Femur (tissue), 1 donor: ENCODE results near the gene EXT2.

Source experiments
- DNase-seq: peaks from one replicate; pipeline ENCODE4 v3.0.0-alpha.2; 2017

The EXT2 gene

DNA sequence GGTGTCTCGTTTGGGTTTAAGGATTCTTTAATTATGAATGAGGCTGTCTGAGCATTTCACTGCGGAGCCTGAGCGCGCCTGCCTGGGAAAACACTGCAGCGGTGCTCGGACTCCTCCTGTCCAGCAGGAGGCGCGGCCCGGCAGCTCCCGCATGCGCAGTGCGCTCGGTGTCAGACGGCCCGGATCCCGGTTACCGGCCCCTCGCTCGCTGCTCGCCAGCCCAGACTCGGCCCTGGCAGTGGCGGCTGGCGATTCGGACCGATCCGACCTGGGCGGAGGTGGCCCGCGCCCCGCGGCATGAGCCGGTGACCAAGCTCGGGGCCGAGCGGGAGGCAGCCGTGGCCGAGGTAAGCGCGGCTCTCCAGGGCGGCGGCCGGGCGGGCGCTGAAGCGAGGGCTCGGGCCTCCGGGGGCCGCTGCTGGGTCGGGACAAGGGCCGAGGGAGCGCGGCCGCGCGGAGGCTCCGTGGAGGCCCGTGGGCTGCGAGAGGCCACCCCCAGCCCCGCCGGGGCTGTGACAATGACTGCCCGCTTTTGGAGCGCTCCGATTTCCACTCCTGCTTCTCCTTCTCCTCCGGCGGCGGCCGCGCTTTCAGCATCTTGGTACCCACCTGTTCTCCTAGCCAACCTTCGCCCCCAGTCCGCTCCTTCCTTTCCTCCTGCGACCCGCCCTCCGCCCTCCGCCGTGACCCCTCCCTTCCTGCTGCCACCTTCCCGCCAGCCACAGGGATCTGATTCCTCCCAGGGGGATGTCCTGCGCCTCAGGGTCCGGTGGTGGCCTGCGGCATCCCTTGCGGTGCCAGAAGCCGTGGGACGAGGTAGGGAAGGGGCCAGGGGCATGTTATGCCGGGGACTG, at the start of gene EXT2:
EXT2 (plus strand) TSS at position 173 of the 854 bp plus-strand sequence. CDS start 12,035 bp downstream, outside the sequence.
- peak; percentile 93 for DNase-seq

DNA sequence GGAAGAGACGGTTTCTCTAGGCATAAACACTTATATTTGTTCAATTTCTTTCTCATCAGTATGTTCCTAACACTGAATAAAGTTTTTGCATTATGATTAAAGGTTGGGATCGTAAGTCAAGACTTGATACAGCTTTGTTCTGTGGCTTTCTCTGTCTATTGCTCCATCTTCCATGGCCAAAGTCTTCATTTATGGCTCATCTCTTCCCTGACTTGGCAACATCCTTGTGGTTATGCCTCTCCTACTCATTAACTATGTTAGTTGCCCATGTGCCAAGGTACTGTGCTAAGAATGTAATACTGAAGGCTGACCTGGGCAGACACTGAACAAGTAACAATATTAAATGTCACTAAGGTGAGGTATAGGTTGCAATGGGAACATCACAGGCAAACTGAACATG, 49.3 kb upstream of the EXT2 start:
- DNase-seq, result no peak

DNA sequence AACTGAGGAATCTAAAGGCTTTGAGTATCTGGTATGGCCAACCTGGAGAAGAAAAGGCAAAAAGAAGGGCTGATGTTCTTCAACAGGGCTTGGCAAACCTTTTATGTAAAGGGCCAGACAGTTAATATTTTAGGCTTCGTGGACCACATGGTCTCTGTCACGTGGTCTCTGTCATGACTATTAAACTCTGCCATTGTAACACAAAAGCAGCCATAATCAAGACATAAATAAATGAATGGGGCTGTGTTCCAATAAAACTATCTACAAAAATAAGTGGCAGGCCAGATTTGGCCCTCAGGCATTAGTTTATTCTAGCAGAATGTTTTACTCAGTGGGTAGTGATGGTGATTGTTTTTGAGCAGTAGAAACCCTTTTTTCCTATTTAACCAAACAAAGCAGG, 48.2 kb upstream of the EXT2 start:
- no peak for DNase-seq

DNA sequence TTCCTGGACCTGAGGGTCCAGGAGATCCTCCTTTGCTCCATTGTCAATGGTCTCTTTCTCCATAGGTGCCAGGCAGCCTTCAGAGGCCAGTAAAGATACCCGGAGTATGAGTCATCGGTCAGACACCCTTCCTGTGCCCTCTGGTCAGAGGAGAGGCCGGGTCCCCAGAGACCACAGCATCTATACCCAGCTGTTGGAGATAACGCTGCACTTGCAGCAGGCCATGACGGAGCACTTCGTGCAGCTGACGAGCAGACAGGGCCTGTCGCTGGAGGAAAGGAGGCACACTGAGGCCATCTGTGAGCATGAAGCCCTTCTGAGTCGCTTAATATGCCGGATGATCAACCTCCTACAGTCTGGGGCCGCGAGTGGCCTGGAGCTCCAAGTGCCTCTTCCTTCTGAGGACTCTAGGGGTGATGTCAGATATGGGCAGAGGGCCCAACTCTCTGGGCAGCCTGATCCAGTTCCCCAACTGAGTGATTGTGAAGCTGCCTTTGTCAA, 47.5 kb upstream of the EXT2 start, which contains the start of gene ACCSL:
ACCSL (plus strand) TSS at position 51 of the 501 bp plus-strand sequence; CDS start at position 107, 56 bp downstream.
- DNase-seq, result no peak

DNA sequence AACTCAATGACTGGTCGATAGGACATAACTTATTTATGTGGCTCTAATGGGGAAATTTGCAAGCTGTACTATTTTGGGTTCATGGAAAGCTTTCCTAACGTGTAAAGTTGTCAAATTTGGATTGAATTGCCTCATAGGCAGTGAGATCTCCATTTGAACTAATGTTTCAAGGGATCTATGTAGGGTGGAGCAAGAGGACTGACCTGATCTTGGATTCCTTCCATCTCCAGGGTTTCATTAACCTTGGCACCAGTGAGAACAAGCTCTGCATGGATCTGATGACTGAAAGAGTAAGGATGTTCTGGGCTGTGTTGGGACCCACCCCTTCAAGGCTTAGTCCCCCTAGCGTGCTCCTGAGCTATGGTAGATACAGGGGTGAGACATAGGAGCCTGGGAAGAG, 45.6 kb upstream of the EXT2 start:
- DNase-seq, result no peak

DNA sequence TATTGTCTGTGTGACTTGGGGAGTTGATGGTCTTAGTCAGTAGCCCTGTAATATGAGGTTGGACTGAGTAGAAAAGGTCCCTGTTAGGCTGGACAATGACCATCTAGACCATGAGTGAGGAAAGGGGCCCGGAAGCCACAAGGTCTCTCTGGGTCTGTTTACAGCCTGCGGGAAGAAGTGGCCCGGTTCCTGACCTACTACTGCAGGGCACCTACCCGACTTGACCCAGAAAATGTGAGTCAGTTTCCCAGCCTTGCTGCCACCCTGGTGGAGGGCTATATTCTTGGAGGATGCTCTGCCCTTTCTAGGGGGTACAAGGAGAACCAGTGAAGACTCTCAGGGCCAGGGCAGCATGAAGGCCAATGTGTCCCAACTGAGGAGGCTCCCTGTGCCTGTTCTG, 44.3 kb upstream of the EXT2 start:
- DNase-seq, result no peak

DNA sequence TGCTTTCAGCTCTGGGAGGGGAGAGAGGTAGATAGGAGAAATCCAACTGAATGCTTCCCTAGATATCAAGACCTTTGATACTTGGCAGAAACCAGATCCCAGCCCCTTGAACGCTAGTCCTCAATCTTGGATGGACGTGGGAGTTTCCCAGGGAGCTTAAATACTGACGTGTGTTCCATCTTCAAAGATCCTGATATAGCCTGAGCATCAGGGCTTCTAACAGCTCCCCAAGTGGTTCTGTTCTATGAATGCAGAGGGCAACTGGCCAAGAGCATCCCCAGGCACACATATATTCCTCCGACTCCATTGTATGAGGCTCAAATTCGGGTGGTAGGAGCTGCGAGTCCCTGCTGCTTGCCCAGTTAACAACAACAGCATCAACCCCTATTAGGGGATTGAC, 38.1 kb upstream of the EXT2 start:
- DNase-seq, result no peak

DNA sequence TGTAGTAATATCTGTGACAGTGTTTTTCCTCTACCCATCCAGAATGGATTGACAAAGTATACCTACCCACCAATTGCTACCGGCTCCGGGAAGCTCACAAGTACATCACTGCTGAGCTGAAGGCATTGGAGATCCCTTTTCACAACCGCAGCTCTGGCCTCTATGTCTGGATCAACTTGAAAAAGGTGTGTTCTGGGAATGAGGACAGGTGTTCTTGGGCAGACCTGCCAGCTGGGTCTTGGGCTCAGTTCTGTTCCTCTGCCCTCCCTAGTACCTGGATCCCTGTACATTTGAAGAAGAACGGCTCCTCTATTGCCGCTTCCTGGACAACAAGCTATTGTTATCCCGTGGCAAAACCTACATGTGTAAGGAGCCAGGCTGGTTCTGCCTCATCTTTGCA, 37.2 kb upstream of the EXT2 start:
- DNase-seq, result no peak

DNA sequence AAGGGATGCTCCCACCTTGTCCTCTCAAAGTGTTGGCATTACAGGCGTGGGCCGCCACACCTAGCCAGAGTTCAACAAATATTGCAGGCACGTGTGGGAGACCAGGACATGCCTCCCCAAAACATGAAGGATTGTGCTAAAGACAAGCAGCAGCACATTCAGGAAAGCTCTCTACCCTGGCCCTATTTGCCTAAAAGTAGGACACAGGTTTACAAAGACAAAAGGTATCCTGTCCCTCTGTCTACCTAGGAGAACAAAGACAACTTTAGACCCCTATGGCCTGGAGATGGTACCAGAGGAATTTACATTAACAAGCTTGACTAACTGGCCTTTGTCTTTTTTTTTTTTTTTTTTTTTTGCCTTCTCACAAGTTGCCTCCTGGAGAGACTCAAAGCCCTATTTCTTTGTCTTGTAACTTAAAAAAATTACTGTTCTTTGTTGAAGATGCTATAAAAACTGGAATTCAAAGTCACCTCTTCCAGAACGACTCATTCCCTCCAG, 30.3 kb upstream of the EXT2 start:
- DNase-seq, result no peak

DNA sequence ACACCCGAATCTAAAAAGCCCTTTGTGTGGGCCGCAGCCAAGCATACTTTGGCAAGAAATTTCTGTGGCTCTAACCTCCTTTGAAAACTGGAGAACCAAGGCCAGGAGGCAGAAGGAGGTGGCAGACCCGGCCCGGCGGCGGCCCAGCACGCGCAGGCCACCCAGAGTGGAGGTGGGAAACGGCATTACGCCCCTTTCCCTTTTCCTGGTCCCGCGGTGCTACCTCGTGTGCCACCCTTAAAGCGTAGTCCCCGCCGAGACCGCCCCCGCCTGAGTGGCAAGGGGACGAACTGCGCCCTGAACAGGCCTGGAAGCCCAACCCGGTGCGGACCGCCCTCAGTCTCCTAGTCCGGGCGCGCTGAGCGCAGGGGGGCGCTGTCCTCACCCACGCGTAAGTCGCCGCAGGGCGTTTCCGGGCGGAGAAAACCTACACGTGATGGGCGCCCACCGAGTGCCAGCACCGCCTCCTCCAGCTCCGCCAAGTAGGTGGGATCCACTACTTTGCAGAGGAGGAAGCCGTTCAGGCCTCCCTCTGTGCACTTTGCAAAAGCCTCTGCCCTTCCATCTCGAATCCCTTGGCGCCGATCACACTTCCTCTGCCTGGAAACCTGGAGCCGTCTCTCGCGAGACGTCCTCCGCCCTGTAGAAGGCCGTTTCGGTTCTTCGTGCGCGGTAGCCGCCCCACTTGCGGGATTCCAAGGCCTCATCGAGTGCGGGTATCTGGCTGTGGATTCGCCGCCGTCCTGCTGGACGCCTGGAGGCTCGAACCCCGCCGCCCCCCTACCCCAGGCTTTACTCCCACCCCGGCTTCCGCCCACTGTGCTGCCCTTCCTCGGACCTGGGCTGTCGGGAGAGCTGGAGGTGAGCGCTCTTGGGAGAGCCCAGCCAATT, 29.4 kb upstream of the EXT2 start, which contains the start of gene ACCS:
ACCS (plus strand) TSS at position 430 of the 891 bp plus-strand sequence. CDS start 1,358 bp downstream, outside the sequence.
- peak; percentile 98 for DNase-seq

DNA sequence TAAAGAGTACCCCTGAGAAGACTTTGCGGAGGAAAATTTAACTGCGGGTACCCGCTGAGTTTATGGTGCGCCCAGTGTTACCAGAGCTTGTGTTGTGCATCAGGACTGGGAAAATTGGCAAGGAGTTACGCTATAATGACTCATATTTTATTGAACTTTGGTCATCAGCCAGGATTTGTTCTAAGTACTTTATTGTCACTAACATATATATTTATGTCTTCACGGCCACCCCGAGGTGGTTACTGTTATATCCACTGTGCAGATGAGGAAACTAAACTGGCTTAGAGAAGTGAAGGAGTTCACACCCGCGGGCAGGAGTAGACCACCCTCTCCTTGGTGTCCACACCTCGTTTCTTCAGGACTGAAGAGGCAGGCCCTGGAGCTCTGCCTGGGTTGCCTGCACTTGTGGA, 28.7 kb upstream of the EXT2 start:
- DNase-seq, result no peak

DNA sequence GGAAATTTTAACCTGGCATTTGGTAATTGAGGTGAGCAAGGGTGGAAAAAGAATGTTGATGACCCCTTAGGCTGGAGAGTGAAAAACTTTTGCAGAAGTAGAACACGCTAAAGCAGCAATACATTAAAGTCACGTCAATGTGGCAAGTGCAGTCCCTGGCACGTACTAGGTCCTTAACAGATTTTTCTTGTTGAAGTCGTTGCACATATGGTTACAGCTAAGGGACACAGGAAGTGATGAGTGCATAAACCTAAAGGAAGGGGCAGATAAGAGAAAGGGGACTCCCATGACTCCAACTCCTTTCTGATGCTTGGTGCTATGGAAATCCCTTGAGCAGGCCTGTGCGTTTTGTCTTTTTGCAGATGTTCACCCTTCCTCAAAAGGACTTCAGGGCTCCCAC, 28.2 kb upstream of the EXT2 start:
- DNase-seq, result no peak

DNA sequence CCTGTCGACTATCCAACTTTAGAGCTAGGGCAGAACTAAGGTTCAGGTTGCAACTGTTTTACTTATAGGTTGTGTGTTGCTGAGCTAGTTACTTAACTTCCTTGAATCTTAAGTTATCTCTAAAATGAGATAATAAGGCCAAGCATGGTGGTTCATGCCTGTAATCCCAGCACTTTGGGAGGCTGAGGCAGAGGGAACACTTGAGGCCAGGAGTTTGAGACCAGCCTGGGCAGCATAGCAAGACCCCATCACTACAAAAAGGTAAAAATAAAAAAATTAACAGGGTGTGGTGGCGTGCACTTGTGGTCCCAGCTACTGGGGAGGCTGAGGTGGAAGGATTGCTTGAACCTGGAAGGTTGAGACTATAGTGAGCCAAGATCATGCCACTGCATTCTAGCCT, 27.3 kb upstream of the EXT2 start:
- no peak for DNase-seq

DNA sequence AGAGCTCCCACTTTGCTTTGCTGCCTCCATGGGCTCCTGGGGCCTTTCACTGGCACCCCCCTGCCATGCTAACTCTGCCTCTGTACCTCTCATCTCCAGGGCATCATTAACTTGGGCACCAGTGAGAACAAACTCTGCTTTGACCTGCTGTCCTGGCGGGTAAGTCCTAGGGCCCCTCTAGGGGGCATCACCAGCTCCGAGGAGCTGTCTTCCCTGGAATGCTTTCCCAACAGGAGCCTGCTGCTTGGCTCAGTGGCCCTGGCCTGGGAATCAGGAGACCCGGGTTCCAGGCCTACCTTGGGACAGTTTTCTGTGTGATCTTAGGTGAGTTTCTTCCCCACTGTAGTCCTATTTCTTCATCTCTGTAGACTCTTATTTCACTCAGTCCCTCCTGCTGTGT, 24.3 kb upstream of the EXT2 start:
- no peak for DNase-seq

DNA sequence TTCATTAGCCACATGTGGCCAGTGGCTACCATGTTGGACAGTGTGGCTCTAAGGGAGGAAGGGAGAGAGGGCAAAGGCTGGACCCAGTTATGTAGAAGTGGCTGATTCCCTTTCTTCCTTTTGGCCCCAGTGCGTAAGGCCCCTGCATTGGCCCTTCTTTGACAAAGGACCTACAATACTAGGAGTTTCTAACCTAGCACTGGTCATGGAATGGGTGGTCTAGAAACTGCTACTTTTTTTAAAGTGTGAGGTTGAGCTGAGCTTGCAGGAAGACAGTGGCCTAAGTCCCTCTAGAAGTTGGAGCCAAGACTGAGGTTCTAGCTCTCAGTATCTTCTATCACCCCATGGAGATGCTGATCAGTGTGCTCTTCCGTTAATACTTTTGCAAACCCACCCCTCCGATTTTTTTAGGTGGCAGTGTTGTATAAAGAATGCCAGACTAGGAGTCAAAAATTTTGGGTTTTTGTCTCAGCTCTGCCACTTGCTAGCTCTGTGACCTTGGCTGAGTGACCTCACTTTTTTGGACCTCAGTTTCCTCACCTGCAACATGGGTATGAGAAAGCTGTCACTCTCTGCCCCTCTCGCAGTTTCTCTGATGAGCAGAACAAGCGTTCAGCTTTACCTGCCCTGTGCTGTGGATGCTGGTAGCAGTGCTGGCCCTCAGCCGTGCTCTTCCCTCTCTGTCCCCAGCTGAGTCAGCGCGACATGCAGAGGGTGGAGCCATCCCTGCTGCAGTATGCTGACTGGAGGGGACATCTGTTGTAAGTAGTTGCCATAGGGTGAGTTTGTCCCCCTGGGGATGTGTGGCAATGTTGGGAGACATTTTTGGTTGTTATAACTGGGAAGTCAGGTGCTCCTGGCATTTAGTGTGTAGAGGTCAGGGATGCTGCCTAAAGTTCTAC, 22.5 kb upstream of the EXT2 start:
- DNase-seq, result no peak

DNA sequence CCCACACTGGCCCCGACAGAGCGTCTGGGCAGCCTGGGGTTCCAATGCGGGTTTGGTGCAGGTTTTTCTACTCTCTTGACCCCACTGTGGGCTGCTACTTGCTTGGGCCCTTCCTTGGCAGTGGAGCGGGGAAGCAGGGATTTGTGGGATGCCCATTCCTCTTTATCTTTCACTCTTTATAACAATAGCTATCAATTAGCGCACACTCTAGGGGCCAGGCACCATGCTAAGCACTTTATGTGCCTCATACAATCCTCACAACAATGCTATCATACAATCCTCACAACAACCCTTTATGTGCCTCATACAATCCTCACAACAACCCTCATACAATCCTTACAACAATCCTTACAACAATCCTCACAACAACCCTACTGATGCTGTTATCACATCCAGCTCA, 16.7 kb upstream of the EXT2 start:
- DNase-seq, result no peak

DNA sequence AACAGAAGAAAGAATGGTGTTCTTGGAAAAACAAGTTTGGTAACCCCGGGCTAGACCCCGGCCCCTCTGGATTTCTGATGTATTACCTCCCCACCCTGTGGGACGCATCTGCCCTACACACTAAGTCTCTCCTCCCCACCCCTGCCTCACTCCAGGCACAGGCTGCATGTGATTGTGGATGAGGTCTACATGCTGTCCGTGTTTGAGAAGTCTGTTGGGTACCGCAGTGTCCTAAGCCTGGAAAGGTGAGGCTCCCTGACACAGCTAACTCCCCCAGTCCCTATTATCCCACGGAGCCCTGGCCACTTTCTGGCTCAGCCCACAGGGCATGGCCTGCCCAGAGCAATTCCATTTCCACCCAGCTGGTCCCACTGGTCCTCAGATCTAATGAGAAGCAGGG, 16.1 kb upstream of the EXT2 start:
- no peak for DNase-seq

DNA sequence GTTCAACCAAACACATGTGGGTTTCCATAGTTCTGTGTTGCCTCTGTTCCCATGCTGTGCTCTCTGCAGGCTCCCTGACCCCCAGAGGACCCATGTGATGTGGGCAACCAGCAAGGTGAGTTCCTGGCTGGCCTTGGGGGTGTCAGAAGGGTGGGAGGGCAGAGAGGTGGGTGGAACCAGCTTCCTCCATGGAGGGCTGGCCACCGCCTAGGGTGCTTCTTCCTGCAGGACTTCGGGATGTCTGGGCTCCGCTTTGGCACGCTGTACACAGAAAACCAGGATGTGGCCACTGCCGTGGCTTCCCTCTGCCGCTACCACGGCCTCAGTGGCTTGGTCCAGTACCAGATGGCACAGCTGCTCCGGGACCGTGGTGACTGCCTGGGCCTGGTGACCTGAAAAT, 14.5 kb upstream of the EXT2 start:
- no peak for DNase-seq

DNA sequence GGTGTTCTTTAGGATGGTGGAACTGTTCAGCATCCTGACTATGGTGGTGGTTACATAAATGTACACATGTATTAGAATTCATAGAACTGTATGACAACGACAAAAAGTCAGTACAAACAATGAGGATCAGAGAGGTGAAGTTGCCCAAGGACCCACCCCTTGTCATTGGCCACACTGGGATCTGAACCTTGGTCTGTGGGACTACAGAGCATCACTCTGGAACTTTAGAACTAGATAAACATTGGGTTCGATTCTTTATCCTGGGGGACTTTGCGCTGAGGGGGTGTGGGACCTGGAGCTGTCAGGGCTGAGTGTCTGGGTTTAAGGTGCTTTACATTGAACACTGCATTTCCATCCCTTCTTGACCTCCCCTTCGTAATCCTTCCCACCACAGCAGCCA, 12.8 kb upstream of the EXT2 start:
- DNase-seq, result no peak

DNA sequence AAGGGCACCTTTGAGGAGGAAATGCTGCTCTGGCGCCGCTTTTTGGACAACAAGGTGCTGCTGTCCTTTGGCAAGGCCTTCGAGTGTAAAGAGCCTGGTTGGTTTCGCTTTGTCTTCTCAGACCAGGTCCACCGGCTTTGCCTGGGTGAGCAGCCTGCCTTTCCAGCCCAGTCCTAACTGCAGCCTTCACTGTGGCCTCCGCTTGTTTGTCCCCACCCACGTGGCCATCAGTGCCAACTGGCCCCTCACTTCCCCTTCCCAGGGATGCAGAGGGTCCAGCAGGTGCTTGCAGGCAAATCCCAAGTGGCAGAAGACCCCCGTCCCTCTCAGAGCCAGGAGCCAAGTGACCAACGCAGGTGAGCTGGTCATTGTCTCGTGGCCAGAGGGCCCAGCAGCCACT, 12.0 kb upstream of the EXT2 start:
- no peak for DNase-seq

DNA sequence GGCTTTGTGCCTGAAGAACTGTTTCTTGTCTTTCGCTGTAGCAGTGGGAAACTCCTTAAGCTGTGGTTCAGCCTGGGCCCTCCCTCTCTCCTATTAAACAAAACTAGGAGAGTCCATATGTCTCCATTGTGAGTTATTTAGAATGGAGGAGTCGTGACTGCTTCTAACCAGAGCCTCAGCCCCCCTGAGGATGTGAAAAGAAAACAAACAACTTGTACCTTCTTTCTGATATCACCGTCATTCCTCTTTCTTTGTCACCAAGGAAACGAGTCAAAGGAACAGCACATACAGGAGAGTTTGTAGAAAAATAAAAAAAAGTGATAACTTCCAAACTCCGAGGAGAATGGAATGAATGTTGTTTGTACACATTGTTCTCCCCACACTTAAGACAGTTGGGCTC, 11.6 kb upstream of the EXT2 start:
- no peak for DNase-seq

DNA sequence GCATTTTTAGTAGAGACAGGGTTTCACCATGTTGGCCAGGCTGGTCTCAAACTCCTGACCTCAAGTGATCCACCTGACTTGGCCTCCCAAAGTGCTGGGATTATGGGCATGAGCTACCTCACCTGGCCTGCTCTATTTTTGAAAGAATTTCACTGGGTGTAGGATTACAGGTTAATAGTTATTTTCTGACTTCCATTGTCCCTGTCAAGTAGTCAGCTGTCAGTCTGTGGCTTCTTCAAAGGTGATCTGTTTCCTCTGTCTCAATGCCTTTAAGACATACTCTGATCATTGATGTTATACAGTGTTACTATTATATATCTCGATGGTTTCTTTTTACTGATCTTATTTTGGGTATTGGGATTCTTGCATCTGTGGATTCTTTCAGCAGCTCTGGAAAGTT, 10.1 kb upstream of the EXT2 start:
- no peak for DNase-seq
